ENCODE results near the gene DPH1. TPM values are rescaled to one million over a fixed set of nuclear protein-coding genes. Genes with fewer than 3 reads are reported as not detected.
"Not testable (repeated sequence)": the region's sequence is repeated elsewhere in the genome, so short reads cannot be mapped to it uniquely, and the experiment has no call there.

Gene DPH1
- polyA plus RNA-seq, 3 donors: 36.5 to 57.5 (median 47.2) TPM

DNA sequence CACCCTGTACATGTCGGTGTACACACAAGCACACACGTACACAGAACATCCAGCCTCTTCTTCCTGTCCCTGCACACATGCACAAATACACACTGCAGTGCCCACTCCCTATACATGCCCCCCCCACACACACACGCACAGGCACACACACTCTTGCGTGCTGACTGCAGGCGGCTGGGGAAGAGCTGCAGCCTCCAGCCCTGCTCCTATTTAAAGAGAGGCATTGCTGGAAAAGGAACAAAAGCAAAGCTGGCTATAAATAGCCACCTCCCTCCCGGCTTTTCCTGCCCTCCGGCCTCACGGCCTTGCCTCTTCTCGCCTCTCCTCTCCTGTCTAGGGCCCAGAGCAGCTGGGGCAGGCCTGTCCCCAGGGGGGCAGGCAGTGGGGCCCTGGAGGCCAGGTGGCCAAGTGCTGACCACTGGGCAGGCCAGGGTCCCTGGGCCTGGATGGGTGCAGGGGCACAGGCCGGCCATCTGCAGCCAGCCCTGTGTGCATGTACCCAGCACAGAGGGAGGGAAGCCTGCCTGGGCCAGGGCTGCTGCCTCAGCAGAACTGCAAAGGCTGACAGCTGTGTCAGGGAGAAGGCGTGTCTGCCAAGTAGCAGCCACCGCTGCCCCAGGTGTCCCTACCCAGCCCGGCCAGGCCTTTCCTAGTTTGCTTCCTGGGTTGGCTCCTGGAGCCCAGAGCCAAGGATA is 30.2 kb upstream of the DPH1 start:
- no peak for DNase-seq (ENCODE audit: extremely low read depth in 1 of 11, low read depth in 9 of 11, low spot score in 4 of 11)

DNA sequence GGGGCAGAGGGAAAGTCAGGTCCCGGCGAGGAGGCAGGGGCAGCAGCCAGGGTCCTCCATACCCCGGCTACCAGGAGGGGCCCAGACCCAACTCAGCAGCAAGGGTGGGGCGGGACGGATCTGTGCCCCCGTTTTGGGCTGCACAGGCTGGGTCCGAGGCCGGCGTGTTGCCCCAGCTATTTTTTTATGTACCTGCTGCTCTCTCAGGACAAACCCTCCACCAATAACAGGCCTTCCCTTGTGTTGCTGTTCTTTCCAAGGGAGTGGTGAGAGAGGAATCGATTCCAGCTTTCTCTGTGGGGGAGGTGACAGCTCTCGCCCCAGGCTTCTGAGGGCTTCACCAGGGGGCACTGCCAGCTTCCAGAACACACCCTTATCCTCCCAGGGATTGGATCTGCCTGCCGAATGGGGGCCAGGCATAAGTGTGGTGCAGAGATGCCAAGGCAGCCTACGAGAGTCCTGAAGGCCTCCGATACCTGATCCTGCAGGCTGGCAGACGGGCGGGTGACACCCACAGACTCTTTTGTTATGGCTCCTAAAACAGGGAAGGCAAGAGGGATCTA is 27.1 kb upstream of the DPH1 start:
- DNase-seq (ENCODE audit: extremely low read depth in 1 of 11, low read depth in 9 of 11, low spot score in 4 of 11): no peak

DNA sequence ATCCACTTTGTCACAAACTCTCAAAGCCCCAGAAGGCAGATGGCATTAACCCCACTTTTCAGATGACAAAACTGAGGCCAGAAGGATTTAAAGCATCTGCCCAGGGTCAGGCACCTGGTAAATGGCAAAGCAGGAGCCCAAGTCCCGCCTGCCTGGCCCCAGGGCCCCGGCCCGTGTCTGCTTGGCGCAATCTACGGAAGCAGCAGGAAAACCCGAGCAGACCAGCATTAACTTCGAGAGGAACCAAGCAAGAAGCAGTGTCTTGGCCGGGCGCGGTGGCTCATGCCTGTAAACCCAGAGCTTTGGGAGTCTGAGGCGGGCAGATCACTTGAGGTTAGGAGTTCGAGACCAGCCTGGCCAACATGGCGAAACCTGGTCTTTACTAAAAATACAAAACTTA is 26.4 kb upstream of the DPH1 start:
- DNase-seq (ENCODE audit: extremely low read depth in 1 of 11, low read depth in 9 of 11, low spot score in 4 of 11): no peak

DNA sequence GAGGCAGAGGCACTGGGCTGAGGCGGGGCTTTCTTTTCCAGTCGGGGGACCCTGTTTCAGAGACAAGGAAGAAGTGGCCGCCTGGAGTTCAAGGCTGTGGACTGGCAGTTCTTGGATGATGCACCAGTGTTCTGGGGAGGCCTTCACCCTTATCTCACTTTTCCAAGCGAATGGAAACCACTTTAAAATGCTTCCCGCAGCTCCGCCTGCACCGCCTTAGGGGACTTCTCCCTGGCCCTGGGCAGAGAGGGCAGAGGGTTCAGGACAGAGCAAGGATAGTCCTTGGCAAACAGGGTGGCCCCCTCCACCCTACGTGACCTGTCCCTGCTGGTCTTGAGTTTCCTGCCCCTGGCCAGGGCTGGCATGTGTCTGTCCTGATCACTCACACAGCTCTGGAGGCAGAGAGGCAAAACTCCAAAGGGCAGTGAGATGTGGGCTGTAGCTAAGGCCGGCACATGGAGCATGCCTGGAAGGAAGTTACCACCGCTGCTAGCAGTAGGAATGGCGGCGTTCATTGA is 25.5 kb upstream of the DPH1 start:
- DNase-seq (ENCODE audit: extremely low read depth in 1 of 11, low read depth in 9 of 11, low spot score in 4 of 11): no peak

DNA sequence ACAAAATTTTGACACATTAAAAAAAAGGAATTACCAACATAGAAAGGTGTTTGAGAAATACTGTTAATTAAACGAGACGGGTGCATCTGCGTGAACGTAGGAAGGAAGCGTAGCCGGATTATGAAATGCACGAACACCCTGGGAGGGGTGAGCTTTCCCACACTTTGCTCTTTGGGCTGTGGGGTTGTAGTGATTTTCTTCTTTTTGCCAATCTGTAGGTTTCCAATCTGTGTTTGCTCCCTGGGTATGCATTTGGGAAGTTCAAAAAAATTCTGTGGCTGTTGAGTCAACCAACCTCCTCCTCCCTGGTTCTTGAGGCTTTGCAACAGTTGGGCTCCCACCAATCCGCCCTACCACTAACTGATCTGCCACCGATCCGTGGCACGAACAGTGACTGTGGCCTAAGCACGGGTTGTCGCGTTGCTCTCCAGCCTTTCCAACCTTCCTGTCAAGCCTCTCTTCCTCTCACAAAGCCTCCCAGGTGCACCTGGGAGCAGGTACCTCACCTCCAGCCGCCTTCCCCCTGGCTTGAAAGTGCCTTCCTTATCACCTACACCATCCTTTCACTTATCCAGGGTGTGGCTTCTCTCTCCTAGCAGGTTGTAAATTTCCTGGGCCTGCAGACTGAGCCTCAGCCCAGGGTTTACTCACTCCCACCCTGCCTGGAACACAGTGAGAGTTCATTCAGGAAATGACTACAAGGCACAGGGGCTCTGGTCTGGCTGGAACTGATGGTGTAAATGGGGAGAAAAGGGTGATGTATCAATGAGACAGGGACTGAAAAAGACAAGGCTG is 21.4 kb upstream of the DPH1 start:
- DNase-seq (ENCODE audit: extremely low read depth in 1 of 11, low read depth in 9 of 11, low spot score in 4 of 11): no peak

DNA sequence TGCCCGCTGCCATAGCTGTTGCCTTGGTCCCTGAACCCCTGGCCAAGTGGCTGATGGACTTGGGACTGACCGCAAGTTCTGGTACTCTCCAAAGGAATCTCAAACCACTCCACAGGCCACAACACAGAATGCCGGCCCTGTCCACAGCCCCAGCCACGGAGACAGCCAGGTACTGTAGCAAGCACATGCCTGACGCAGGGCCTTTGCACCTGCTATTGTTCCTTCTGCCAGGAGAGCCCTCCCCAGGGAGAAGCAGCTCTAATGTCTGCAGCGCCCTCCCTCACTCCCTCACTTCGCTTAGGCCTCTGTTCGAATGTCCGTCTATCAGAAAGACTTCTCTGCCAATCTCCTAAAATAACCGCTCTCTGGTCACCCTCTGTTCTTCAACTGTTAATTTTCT is 20.2 kb upstream of the DPH1 start:
- no peak for DNase-seq (ENCODE audit: extremely low read depth in 1 of 11, low read depth in 9 of 11, low spot score in 4 of 11)

DNA sequence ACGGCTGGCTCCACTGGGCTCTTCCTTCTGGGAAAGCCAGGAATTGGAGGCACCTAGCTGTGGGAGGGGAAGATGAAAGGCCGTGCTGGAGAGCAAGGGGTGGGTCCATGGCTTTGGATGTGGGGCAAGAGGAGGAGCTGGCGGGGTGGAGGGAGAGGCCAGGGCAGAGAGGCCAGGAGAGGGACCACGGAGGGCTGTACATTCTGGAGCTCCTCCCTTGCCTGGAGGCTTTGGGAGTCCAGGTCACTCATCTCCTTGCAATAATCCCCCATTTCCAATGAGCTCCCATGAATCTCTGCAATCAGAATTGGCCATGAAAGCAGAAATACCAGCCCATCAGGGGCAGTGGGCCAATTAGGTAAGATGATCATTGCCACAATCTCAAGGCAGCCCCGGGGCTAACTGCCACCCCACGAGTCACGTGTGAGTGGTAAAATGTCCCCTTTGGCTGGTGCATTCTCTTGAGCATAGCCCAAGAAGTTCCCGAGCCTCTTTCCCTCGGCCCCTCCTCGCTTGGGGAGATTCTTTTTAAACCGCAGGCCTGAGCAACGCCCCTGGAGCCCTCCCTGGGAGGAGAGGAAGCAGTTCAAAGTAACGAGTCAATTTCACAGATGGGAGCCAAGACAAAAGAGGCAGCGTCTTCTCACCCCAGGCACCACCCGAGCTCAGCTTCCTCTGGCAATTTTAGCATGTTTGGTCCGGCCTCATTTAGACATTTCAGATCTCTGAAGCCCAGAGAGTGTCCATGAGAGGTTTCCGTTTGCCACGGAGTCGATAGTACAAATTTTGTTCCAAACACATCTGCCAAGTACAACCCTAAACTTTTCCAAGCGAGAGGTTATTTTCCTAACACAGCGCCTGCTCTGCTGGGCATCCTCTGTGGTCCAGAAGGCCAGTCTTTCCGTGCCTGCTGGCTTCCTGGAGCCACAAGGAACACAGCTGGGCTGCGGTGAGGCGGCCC is 18.3 kb upstream of the DPH1 start:
- DNase-seq (ENCODE audit: extremely low read depth in 1 of 11, low read depth in 9 of 11, low spot score in 4 of 11): no peak

DNA sequence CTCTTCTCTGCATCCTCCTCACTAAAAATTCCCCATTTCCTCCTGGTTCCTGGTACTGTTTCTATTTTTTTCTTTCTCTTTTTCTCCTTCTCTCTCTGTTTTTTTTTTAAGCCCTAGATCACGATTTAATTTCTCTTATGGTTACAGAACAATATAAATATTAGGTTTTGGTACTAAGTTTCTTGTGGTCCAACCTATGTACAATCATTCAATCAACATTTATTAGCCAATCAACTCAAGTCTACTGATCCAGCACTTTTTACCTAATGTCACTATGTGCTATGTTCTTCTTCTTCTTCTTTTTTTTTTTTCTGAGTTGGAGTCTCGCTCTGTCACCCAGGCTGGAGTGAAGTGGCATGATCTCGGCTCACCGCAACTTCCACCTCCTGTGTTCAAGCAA is 17.5 kb upstream of the DPH1 start:
- no peak for DNase-seq (ENCODE audit: extremely low read depth in 1 of 11, low read depth in 9 of 11, low spot score in 4 of 11)

DNA sequence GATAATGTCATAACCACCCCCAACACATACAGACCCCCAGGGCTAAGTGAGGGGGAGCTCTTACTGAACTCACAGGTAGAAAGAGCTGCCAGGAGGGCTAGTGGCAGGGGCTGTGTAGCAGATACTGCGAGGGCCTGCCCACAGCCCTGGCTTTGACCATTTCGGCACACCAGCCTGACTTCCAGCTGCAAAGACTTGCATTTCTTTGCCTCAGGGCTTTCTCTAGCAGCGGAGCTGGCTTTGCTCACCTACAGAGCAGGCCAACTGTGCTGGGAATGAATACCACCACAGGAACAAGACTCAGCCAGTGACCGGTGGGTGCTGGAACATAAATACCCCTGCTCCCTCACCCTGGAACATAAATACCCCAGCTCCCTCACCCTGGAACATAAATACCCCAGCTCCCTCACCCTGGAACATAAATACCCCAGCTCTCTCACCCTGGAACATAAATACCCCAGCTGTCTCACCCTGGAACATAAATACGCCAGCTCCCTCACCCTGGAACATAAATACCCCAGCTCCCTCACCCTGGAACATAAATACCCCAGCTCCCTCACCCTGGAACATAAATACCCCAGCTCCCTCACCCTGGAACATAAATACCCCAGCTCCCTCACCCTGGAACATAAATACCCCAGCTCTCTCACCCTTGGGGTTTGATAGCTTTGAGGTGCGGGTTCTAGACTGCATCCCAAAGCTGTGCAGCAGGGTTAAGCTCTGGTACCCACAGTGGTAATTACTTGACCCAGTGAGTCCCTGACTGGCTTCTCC is 16.5 kb upstream of the DPH1 start:
- DNase-seq (ENCODE audit: extremely low read depth in 1 of 11, low read depth in 9 of 11, low spot score in 4 of 11): not testable (repeated sequence)

DNA sequence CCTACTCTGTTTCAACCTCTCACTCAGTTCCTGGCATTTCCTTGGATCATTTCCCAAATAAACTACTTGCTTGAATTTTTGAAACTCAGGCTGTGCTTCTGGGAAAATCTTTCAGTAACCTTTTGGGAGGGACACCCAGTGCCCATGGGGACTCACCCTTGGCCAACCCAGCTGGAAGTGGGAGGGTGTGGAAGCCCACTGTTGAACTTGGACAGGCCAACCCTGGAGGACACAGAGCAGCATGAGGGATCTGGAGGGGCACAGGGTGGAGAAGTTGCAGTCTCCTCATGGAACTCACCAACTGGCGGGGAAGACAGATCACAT is 16.0 kb upstream of the DPH1 start:
- no peak for DNase-seq (ENCODE audit: extremely low read depth in 1 of 11, low read depth in 9 of 11, low spot score in 4 of 11)

DNA sequence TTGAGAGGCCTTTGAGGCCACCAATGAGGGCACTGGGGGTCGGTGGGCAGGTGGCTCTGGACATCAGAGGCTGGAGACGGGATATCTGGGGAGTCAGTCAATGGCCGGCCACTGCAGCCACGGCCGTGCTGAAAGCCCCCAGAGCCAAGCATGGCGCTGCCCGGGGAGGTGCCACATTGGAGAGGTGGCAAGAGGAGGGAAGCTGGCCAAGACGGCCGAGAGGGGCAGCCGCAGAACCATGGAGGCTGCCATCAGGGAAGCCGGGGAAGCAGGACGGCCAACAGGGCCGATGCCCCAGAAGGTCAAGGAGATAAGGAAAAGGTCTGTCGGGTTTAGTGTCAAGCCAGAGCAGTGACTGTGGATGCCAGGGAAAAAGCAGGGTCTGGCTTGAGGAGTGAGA is 14.6 kb upstream of the DPH1 start:
- no peak for DNase-seq (ENCODE audit: extremely low read depth in 1 of 11, low read depth in 9 of 11, low spot score in 4 of 11)

DNA sequence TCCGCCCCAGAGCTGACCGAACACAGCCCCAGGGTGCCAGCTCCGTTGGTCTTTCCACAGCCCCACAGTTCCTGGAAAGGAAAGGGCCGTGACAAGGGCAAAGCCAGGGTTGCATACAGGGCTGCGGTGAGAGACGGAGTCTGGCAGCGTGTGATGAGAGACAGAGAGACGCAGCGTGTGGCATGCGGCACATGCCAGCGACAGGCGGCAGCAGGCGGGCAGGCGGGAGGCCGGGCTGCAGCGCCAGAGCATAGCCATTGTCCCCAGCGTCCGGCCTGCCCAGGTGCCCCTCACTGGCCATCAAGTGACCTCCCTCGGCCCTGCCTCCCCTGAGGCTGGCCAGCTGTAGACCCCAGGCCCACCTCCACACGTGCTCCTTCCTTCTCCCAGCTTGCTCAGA is 13.5 kb upstream of the DPH1 start:
- no peak for DNase-seq (ENCODE audit: extremely low read depth in 1 of 11, low read depth in 9 of 11, low spot score in 4 of 11)

DNA sequence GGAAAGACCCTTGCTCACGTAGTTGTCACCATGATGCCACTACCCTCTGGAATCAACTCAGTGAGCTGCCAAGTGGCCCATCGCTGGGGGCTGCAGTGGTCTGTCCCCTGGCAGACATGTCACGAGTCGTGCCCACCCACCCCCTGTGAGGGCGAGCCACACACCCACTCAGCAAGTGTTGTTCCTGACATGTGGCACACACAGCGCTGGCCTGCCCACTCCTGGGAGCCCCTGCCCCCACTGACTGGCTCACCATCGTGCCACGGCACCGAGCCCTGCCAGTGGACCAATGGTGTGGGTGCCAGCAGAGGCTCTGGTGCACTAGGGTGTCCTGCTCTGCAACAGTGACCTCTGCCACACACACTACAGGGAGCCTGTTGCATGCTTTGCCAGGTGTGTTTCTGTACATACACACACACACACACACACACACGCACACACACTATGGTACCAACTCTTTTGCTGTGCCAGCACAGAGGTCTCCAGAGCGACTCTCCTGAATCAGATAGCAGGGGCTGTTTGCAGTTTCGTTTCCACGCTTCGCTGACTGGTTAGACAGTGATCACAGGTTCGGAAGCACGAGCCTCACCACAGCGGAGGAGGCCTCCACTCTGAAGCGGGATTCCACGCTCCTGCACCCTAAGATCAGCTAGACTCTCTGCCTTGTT is 12.5 kb upstream of the DPH1 start:
- no peak for DNase-seq (ENCODE audit: extremely low read depth in 1 of 11, low read depth in 9 of 11, low spot score in 4 of 11)

DNA sequence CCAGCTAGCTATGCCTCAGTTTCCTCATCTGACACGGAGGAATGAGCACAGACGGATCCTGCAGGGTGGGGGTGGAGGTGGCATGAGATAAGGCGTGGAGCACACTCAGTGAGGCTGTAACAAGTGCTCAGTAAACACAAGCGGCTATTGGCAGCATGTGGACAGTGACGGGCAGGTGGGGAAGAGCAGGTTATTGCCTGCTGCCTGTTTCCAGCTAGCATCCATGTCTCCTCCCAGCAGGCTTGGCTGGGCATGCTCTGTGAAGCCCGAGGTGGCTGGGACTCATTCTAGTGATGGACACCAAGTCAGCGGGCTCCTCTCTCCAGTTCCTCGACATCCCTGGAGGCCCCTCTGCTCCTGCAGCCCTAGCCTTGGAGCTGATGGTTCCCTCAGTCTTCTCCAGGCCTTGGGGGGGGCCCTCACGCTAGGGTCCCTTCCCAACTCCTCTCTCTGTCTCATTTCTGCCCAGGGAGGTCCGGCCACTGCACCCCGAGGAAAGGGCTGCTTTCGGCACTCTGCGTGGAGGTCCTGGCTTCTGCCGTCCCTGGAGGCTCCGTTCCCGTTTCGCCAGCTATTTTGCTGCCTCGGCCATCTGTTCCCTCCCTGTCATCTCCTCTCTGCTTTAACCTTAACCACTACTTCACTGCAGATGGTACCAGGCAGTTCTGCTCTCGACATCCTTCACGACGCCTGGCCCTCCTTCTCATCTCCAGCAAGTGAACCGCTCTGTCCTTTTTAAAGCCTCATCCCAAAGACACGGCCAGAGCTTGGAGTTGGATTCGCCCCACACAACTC is 11.0 kb upstream of the DPH1 start:
- no peak for DNase-seq (ENCODE audit: extremely low read depth in 1 of 11, low read depth in 9 of 11, low spot score in 4 of 11)

DNA sequence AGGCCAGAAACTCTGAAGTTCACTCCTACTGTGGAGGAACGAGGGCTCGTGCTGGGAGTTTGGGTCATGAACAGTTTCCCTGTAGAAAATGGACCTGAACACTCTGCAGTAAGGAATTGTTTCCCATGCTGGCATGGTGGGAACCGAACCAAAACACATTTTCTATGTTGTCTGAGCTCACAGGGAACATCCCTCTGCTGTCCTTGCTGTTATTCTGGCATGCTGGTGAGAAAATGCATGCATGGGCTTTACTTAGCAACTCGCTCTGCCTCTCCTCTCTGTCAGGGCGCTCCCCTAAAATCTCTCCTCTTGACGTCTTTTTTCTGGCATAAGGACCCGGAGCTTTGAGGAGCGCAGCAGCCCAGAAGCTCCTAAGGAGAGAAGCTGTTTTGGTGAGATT is 10.2 kb upstream of the DPH1 start:
- no peak for DNase-seq (ENCODE audit: extremely low read depth in 1 of 11, low read depth in 9 of 11, low spot score in 4 of 11)

DNA sequence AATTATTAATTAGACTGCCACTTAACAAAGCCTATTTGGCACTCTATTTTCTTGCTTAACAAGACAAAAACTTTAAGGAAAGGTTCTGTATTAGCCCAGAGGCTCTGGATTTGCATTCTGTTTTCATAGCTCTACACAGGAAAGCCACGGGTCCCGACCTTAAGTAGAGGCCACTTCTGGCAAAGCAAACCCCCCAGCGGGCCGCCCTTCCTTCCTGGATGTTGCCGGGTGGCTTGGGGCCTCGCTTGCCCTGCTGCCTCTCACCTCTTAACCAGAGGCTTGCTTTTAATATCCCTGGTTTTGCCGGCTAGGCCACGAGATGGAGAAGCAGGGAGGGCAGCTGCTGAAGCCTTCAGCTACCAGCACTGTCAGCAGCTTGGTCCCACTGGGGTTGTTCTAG is 9.2 kb upstream of the DPH1 start:
- no peak for DNase-seq (ENCODE audit: extremely low read depth in 1 of 11, low read depth in 9 of 11, low spot score in 4 of 11)

DNA sequence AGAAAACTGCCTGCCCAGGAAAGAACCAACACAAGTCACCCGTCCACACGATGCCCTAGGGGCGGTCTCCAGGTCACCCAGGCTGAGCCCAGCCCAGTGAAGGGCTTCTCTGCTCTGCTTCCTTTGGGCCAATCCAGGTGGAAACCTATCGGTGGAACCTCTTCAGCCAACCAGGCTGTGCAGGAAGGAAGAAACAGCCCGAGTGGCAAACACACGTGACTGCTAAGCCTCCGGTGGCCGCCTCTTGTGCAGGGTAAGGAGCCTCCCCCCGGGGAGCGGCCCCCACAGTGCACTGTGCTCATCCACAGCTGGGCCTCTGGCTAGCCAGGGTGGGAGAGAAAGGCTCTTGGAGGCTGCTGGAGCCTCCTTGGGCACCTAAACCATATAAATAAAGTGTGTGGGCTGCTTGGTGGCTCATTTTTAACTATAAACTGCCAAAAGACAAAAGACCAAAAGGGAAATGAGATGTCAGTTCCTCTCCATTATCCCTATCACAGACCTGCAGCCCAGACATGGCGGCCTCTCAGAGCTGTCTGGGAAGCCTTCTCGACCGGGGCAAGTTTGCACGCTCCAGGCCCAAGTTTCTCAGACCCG is 7.2 kb upstream of the DPH1 start:
- DNase-seq (ENCODE audit: extremely low read depth in 1 of 11, low read depth in 9 of 11, low spot score in 4 of 11): no peak
